Eye (tissue), 1 donor: ENCODE measurements around the gene ZNF485.
"Not testable (repeated sequence)": the region's sequence is repeated elsewhere in the genome, so short reads cannot be mapped to it uniquely, and the experiment has no call there.

Experiments used
- DNase-seq: peaks from one replicate; pipeline ENCODE4 v3.0.0-alpha.2; 2015

ZNF485 gene

DNA sequence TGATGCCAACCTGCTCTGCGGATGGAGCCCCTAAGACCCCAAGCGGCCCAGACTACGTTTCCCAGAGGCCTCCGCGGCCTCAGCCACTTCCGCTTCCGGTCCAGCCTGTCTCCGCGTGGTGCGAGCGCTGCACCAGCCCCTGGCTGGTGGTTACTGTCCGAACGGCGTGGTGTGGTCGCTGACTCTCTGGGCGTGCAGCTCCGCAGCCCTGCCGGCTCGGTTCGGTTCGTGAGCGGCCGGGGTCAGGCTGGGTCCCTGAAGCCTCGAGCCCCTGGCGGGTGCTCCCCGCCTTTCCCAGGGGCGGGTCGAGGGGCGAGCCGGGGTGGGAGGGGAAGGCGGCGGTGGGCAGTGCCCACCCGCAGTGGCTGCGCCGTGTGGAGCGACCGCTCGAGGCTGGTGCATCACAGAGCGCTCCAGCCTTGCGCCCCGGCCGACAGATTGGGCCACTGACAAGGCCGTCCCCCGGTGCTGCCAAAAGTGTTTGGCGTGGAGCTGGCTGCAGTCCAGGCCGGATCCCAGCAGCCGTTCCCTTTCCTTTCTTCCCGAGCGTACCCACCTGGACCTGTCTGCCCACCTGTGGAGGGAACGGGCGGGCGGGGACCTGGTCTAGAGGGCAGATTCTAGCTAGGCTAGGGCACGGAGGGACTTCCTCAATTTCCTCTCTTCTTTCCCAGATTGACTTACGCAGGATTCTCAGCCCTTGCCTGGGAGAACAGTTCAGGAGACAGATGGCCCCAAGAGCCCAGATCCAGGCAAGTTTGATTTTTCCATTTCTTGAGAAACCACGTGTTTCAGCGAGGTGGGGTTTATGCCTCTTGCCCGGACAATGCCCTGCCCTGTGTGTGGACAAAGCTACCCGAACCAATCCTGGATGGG, at the start of gene ZNF485:
TSS of gene ZNF485 (plus strand) at position 116 of the 876 bp plus-strand sequence. CDS start at position 729, 613 bp downstream.
- DNase-seq = peak; percentile 91

DNA sequence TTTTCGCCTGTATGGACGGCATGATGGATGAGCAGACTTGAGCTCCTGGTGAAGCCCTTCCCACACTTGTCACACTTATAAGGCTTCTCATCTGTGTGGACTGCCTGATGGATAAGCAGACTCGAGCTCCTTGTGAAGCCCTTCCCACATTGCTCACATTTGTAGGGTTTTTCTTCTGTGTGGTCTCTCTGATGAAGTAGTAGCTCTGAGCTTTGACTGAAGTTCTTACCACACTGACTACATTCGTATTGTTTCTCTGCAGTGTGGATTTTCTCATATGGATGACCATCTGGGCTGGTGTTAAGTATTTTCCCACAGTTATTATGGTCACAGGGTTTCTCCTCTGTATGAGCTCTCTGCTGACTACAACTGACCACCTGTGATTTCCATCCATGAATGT, 49.0 kb upstream of the ZNF485 start:
- DNase-seq = no peak

DNA sequence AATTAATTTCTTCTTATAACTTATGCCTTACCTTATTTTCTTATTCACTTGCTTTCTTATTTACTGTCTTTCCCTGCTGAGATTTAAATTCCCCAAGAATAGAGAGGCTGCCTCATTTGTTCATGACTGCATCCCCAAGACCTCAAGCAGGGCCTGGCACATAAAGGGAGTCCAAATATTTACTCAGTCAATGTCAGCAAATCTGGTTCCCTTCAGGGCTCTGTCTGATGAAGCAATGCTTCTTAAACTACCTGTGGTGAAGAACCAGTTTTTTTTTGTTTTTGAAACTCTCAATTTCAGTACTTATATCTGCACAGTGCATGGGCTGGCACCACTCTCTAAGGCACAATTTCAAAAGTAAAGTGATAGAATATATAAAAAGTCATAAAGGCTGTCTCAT, 36.6 kb upstream of the ZNF485 start:
- no peak for DNase-seq

DNA sequence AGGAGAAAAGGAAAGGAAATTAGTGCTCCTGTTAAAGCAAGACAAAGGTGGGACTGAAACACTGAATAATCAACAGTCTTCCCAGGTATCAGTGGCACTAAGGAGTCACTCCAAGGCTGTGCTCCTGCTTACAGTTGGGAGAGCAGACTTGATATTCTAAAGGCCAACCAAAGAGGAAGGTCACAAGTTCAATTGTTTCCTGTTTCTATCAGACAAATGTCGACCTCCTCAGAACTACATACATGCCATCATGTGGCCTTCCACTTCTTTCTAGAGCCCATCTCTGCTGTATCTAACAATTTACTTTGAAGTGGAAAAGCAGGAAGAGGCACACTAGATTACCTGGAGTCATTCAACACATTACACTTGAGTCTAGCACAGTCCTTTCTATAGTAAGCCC, 35.3 kb upstream of the ZNF485 start:
- DNase-seq = no peak

DNA sequence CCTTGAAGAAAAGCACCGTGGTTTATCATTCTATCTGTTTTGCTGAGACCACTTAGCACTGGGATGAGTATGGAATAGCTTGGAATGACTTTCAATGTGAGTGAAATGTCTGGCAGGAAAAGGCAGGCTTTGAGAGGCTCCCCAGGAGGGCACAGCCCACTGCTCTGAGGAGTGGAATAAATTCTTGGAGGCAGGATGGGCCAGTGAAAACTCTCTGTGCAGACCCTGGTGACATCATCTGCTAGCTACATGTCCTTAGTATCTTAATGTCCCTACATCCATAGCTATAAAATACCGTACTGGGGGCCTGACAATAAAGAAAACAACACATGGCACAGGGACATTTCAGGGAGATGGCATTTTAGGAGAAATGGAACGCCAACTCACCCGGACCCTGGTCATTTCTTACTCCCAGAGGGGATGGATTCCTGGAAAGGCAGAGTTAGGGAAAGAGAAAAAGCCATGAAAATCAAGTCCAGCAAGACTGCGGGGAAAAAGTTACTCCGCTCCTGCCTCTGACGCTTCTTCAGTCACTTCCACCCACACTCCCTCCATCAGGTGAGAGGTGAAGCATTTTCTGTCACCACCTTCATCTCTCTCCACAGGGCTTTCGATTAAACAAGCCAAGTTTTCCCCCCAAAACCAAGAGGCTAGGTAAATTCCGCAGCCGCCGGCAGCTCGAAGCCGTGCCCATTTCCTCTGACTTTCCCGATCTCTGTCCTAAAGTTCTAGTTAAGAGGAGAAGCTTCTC, 32.8 kb upstream of the ZNF485 start:
- peak; percentile 49 for DNase-seq

DNA sequence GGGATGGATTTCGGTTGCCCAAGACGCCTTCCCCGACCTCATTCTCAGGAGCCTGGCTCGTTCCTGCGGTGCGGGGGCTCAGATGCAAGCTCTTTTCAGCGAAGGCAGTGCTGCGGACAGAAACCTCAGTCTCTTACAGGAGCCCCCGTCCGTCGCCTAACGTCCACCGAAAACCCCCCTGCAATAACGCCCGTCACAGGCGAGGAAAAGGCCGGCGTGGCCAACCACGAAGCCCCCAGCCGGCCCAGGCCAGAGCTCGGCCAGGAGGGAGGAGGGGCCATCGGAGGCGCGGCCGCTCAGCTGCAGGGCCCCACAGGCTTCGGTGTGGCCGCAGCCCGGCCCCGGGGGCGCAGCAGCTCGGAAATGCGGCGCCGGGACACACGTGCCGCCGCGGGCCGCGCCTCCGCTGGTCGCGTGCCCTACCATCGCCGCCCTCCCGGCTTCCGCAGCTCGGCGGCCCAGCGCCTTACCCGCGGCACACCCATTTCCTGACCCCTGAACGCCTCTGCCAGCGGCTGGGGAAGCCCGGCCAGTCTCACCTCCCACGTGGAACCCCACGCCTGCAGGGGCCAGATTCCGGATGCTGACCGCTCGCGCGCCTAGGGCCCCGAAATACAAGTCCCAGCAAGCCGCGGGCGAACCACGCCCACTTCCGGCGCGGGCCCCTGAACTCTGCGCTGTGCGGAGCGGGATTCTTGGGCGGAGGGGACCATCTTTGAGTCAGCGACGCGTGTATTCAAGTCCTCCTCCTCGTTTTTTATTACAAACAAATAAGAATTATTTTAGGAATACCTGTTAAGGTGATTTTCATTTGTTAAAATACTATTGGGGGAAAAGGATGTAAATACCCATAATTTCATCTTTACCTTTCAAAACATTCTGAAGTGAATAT, 32.0 kb upstream of the ZNF485 start, which contains the start of gene ZNF239:
TSS of gene ZNF239 (minus strand) at position 616 of the 892 bp plus-strand sequence. CDS start 16,537 bp downstream, outside the sequence.
- DNase-seq = peak; percentile 95

DNA sequence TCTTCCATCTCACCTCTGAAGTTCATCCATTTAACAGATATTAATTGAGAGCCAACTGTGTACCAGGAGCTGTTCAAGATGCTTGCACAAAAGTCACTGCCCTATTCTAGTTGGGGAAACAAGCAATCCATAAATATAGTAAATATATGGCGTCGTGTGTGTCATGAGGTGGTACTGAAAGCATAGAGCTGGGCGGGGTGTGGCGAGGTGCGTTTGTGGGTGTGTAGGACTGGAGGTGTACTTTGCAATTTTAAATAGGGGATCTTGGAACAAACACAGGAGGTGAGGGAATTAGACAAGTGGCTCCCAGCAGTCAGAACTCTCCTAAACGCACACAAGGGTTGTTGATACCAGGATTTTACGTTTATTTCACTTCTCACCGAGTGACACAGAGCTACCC, 31.3 kb upstream of the ZNF485 start:
- DNase-seq = no peak

DNA sequence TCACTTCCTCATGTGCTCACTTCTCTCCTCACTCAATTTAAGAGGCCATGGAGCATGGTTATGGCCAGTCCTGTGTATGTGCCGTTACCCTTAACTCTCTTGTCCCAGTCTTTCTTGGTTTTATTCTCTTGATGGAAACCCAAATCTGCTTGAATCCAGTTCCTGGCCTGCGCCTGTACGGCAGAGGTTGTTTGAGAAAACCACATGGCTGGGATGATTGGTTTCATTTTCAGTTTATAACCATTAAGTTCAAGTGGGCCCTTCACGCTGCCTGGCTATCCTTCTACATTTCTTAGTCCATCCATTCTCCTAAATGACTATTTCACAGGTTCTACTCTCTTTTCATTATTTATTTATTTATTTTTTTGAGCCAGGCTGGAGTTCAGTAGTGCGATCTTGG, 30.2 kb upstream of the ZNF485 start:
- no peak for DNase-seq

DNA sequence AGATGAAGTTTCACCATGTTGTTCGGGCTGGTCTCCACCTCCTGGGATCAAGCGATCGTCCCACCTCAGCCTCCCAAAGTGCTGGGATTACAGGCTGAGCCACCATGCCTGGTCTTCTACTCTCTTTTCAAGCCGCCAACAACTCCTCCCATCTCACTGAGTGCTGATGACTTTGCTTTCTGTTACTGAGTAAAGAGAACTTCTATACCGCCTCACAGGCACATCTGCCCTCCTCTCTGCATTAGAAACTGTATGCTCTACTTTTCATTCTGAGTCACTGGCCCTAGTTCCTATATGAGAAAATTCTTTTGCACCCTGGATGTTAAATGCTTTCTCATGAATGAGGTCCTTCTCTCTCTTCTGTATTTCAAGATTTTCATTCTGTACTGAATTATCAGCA, 29.7 kb upstream of the ZNF485 start:
- DNase-seq = no peak

DNA sequence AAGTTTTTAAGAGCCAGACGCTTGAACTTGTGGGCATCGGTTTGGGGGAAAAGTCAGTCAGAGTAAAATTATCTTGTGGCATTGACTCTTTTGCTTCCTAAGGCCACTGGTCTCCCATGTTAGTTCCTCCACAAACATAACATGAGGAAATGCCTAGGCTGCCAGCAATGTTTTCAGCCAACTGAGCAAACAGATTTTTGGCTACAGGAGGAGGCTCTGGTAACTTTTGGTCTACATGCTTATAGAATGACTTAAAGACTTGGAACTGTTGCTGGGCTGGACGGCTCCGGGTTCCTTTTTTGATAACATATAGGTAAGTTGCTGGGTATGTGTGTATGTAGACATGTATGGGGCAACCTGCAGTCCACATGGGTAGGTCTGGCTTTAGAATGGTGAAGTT, 22.2 kb upstream of the ZNF485 start:
- DNase-seq = no peak

DNA sequence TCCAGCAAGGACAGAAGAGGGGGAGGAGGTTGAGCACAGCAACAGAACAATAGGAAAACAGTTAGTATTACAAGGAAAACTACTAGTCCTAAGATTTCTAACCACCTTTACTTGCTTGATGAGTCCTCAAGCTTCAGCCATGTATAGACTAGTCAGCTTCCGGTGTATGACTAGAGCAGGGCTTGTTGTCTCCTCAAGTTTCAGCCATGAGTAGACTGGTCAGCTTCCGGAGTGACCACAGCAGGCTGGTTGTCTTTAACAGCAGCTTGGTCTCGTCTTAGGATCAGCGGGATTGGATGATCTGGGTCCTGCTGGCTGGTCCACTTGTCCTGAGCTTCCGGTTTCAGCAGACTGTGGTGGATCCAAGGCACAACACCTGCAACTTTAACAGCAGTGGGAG, 21.2 kb upstream of the ZNF485 start:
- DNase-seq = no peak

DNA sequence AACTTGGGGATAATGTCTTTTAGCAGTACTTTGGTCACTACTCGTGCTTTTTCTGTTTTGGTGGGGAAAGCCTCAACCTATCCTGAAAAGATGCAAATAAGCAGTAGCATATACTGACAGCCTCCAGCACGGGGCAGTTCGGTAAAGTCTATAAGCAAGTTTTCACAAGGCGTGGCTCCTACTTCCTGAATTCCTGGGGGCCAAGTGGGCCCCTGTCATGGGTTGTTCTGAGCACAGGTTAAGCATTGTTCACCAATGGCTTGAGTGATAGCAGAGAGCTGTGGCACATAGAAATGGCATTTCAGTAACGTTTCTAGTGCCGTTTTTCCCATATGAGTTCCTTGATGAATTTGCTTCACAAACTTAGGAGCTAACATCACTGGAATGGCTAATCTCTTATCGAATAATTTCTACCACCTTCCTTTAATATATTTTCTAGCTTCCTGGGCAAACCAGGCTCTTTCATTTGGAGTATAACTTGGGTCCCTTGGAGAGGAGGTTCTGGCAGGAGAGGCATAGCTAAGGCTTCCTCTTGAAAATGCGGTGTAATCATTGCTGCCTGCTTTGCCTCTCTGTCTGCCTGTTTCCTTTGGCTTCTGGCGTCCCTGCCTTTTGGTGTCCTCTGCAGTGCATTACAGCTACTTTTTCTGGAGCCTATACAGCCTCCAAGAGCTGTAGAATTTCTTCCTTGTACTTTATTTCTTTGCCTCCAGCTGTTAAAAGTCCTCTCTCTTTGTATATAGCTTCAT, 20.1 kb upstream of the ZNF485 start:
- no peak for DNase-seq

DNA sequence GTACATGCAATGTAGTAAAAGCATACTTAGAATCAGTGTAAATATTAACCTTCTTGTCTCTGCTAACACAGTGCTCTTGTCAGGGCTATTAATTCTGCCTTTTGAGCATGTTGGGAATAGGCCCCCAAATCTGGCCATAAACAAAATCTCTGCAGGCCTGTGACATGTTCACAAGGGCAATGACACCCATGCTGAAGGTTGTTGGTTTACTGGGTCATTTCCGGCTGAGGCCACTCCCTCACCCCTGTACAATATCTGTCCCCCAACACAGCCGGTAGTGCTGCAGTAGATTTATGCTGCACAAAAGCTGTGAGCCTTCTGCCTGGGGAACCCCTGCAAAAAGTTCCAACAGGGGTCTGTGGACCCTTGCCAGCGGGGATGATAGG, 19.5 kb upstream of the ZNF485 start:
- not testable (repeated sequence) for DNase-seq

DNA sequence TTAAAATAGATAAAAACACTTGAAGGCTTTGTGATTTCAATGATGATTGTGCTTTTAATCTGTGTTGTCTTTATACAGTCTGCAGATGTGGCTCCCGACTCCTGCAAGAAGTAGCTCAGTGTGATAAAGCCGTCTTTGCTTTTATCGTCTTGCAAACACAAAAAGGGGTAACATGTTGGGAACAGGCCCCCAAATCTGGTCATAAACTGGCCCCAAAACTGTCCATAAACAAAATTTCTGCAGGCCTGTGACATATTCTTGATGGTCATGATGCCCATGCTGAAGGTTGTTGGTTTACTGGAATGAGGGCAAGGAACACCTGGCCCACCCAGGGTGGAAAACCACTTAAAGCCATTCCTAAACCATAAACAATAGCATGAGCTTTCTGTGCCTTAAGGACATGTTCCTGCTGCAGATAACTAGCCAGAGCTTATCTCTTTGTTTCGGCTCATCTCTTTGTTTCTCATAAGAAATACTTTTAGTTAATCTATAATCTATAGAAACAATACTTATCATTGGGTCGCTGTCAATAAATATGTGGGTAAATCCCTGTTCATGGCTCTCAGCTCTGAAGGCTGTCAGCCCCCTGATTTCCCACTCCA, 14.8 kb upstream of the ZNF485 start:
- no peak for DNase-seq

DNA sequence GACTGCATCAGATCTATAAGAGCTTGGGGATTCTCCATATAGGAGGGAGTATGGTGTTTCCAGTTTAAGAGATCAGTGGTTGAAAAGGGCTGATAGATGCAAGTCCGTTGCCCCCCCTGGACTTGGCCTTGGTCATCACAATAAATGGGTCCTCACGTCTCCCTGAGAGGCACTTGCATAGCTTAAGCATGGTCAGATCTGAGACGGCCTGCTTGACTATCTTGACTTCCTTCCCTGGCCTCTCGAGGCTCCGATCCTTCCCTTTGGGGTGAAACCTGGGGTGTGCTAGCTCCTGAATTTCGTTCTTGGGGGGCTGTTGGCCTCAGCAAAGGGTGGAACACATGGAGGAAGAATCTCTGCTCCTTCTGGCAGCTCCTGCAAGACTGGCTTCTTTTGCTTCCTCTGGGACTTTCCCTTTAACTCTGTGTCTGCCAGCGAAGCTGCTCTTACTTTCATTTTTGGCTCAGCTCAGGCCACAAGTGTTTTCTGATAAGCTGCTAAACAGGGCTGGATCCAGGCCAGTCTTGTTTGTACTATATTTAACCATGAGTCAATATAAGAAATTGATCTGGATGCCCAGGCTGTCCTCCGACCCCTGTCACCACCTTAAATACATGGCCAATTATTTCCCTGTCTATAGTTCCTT, 11.2 kb upstream of the ZNF485 start:
- DNase-seq = peak; percentile 16

DNA sequence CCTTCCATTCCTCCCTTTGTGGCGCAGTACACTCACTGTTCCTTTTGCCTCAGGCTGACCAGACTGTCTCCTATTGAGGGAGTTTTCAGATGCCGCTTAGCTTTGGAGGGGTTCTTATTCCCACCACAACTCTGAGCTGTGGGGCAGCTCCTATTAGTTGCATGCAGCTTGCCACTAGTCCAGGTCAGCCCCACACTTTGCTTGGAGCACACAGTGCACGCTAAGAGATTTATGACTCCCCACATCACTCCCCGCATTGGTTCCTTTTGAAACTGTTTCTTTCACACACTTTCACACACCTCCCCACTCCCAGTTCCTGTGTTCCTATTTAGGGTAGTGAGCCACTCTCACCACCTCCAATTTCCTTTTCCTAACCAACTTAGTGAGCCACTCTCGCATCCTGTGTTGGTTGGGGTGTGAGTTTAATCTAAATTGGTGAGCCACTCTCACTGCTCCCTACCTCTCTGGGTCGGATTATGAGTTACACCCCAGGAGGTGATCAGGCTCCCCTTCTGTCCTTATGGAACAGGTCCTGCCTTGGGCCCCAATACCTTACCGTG, 10.4 kb upstream of the ZNF485 start:
- DNase-seq = no peak

DNA sequence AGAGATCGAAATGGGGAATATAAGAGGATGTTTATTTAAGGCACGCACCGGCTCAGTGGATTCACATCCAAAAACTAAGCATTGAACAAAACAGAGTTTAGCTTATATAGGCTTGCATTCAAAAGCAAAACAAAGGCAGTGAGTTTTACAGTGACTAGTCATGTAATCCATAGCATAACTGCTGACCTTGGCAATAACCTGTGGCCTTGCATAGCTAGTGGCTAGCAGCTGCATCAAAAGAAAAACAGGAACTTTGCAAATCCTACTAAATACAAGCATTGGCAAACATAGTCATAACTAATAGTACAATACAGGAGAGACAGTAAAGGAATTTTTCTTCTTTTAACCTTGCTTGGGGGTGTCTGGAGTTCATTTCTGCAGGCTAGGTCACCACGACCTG, 9.7 kb upstream of the ZNF485 start:
- no peak for DNase-seq

DNA sequence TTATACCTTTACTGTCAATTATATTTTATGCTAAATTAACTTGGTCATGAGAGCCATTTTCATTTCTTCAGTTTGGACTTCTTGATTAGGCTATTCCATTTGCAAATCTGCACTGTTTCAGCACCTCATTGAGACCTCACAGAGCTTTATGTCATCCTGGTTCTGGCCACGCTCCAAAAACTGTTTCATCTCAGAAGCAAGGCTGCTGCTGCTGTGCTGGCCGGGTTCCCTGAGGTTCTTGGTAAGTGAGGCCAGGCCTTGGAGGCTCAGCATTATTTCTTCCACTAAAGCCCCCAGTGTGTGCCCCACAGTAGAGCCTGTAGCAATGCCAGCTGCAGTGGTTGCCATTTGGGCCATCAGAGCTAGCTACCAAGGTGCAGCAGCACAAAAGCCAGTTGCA, 7.8 kb upstream of the ZNF485 start:
- no peak for DNase-seq

DNA sequence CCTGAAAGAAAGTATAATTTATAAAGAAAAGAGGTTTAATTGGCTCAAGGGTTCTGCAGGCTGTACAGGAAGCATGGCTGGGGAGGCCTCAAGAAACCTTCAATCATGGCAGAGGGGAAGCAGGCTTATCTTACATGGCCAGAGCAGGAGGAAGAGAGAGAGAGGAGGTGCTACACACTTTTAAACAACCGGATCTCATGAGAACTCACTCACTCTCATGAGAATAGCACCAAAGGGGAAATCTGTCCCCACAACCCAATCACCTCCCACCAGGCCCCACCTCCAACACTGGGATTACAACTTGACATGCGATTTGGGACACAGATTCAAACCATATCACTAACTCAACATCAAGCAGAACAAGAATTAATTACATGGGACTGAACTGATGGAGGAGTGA, 6.9 kb upstream of the ZNF485 start:
- no peak for DNase-seq

DNA sequence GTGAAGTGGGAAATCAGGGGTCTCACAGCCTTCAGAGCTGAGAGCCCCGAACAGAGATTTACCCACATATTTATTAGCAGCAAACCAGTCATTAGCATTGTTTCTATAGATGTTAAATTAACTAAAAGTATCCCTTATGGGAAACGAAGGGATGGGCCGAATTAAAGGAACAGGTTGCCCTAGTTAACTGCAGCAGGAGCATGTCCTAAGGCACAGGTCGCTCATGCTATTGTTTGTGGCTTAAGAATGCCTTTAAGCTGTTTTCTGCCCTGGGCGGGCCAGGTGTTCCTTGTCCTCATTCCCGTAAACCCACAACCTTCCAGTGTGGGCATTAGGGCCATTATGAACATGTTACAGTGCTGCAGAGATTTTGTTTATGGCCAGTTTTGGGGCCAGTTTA, 4.7 kb upstream of the ZNF485 start:
- not testable (repeated sequence) for DNase-seq

DNA sequence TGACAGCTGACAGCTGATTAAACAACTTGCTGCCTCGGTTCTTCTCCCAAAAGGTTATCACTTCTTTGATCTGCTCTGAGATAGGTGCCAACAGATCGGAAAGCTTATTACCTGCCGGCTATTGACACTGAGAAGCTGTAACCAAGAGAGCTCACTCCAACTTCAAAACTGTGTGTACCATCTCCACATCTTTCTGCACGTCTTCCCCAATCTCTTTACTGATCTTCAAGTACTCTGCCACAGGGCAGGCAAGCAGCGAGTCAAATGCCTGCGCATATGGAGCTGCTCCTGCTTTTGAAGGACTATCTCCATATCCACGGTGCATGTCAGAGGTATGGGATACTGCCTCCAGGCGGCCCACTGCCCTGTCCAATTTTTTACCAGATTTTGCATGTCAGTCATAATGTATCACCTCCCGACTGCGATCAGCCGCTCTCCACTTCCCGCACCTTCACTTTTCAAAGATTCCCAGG, 352 bp upstream of the ZNF485 start:
- DNase-seq = no peak
